Keratinocyte (primary cell): ENCODE data around the gene SMARCD3.

ENCODE experiments used
- CTCF ChIP-seq, 3 experiments: IDR thresholded peaks in 1 of 3; conservative IDR thresholded peaks in 1 of 3; optimal IDR thresholded peaks in 1 of 3; 2 replicates in 2 of 3; 3 replicates in 1 of 3; pipeline versions ENCODE3 to v1.5.1; 2011; ENCODE audit warnings: low read length in 3 of 3, mild to moderate bottlenecking in 3 of 3, moderate library complexity in 2 of 3, control low read depth in 1 of 3, inconsistent platforms in 1 of 3; ENCODE audit not compliant: insufficient read depth in 2 of 3; ENCODE audit errors: extremely low read depth in 1 of 3
- EZH2 ChIP-seq: IDR thresholded peaks from one replicate; pipeline ENCODE4 v1.6.1; 2012; ENCODE audit warnings: inconsistent platforms, mild to moderate bottlenecking, low read length, moderate library complexity

DNA sequence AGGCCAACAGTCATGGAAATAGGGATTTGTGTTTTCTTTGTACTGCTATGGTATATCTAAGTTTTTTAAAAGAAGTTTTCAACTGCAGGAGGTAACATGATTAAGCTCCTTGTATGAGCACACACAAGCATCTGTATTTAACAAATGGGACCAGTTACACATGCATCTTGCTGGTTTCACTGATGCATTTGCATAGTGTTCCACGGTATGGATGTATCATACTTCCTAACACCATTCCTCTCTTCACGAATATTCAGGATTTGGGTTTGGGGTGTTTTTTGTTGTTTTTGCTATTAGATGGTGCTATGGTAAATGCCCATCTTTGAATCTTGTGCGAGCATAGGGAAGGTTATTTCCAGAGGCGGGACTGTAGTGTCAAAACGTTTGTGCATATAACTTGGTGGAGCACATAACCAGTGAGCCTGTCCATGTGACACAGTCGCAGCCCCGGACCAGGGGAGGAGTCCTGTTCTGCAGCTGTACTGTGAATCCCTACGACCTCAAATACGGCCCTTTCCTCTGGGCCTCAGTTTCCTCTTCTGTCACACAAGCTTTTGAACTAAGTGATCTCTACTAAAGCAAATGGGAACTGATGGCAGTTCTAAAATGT lies 40.1 kb downstream of the SMARCD3 start:
- TF ChIP-seq CTCF (optimal IDR thresholded peaks at IDR 0.05 in 1 of 3, IDR thresholded peaks at IDR 0.05 in 1 of 3, conservative IDR thresholded peaks at IDR 0.05 in 1 of 3; ENCODE audit: extremely low read depth in 1 of 3, insufficient read depth in 2 of 3, low read length in 3 of 3) = no peak
- no peak for TF ChIP-seq EZH2
